ENCODE data around the gene EQTN. TPM values are rescaled to one million over a fixed set of nuclear protein-coding genes. Genes with fewer than 3 reads are reported as not detected.

Gene EQTN
- total RNA-seq, 1 donor: not detected

DNA sequence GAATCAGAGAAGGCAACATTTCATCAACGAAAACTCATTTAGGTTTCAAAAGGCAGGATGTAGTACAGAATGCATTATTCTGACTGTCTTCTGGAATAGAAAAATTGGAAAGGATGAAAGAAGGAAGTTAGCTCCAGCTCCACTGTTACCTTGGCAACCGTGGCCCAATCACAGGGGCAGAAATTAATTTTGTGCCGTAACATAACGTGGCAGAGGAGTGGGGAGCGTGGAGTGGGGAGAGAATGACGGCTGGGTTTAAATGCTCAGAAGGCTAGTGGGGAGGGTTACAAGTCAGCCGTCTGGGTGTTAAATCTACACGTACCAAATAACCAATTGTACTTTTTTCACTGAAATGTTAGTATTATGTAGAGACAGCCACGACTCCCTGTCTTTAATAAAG lies 32.3 kb upstream of the EQTN start:
- Histone ChIP-seq H3K27me3 (ENCODE audit: insufficient read depth, low read length) (no peaks in the 10 kb centered on the region), H3K4me3 (ENCODE audit: low read length) (no peak overlapping the region), H3K9me3 (ENCODE audit: low read depth, low read length) (no peaks in the 10 kb centered on the region), H3K4me1 (ENCODE audit: insufficient read depth, low read length) (peaks cover 6% of the 10 kb centered on the region)

- H3K27me3 ChIP-seq (ENCODE audit: insufficient read depth, low read length): no peaks in the 10 kb centered on the region
- H3K4me1 ChIP-seq (ENCODE audit: insufficient read depth, low read length): peaks cover 3% of the 10 kb centered on the region
- H3K4me3 ChIP-seq (ENCODE audit: low read length): no peak overlapping the region
- no peaks in the 10 kb centered on the region for H3K9me3 ChIP-seq (ENCODE audit: low read depth, low read length)
These were observed 31.5 kb upstream of the EQTN start for GRCh38 chr9:27328483-27328882.

- Histone ChIP-seq H3K9me3 (ENCODE audit: low read depth, low read length) (no peaks in the 10 kb centered on the region), H3K4me1 (ENCODE audit: insufficient read depth, low read length) (no peaks in the 10 kb centered on the region), H3K27me3 (ENCODE audit: insufficient read depth, low read length) (no peaks in the 10 kb centered on the region), H3K4me3 (ENCODE audit: low read length) (no peak overlapping the region)
These were observed 14.2 kb upstream of the EQTN start for GRCh38 chr9:27311184-27311583.

DNA sequence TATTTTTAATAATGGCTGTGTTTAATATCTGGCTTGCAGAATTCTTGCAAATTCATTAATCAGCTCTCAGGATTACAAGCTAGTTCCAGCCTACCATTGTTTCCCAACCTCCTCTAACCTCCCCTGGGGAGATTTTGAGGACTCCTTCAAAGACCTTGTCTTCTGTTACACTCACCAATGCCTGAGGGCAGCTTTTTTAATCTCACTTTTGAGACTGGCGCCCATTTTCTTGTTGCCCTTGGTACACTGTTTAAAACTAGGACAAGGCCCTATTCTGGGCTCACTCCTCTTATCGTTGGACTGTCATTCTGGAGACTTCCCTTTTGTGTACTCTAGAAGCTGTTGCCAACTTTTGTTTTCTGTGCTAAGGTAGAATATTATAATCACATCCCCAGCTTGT lies 13.6 kb upstream of the EQTN start:
- Histone ChIP-seq H3K9me3 (ENCODE audit: low read depth, low read length) (no peaks in the 10 kb centered on the region), H3K4me3 (ENCODE audit: low read length) (no peak overlapping the region), H3K27me3 (ENCODE audit: insufficient read depth, low read length) (no peaks in the 10 kb centered on the region), H3K4me1 (ENCODE audit: insufficient read depth, low read length) (no peaks in the 10 kb centered on the region)

- Histone ChIP-seq H3K4me3 (ENCODE audit: low read length) (no peak overlapping the region), H3K4me1 (ENCODE audit: insufficient read depth, low read length) (no peaks in the 10 kb centered on the region), H3K27me3 (ENCODE audit: insufficient read depth, low read length) (no peaks in the 10 kb centered on the region), H3K9me3 (ENCODE audit: low read depth, low read length) (no peaks in the 10 kb centered on the region)
These were observed 11.9 kb upstream of the EQTN start for GRCh38 chr9:27308691-27309390.

DNA sequence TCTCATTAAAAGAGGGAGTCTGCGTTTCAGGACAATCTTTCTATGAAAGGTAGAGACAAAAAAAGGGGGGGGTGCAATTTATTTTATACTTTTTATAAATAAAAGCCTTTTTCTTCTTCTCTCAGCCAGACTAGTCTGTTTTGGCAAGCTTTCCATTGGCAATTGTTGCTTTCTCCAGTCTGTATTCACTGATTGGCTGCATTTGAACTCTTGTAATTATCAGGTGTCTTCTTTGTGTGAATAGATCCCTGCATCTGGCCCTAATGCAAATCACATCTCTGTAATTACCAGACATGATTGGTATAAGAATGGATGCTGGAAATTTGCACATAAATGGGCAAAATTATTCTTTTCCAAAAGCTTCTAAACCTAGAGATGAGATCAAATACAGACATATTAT lies 7.6 kb upstream of the EQTN start:
- H3K4me1 ChIP-seq (ENCODE audit: insufficient read depth, low read length): no peaks in the 10 kb centered on the region
- H3K4me3 ChIP-seq (ENCODE audit: low read length): no peak overlapping the region
- no peaks in the 10 kb centered on the region for H3K9me3 ChIP-seq (ENCODE audit: low read depth, low read length)
- H3K27me3 ChIP-seq (ENCODE audit: insufficient read depth, low read length): no peaks in the 10 kb centered on the region

GRCh38 chr9:27303219-27303618 lies 6.3 kb upstream of the EQTN start:
- Histone ChIP-seq H3K4me3 (ENCODE audit: low read length) (no peak overlapping the region), H3K9me3 (ENCODE audit: low read depth, low read length) (no peaks in the 10 kb centered on the region), H3K27me3 (ENCODE audit: insufficient read depth, low read length) (no peaks in the 10 kb centered on the region), H3K4me1 (ENCODE audit: insufficient read depth, low read length) (no peaks in the 10 kb centered on the region)

- H3K4me3 ChIP-seq (ENCODE audit: low read length): no peak overlapping the region
- H3K27me3 ChIP-seq (ENCODE audit: insufficient read depth, low read length): no peaks in the 10 kb centered on the region
- no peaks in the 10 kb centered on the region for H3K9me3 ChIP-seq (ENCODE audit: low read depth, low read length)
- H3K4me1 ChIP-seq (ENCODE audit: insufficient read depth, low read length): no peaks in the 10 kb centered on the region
These were observed 3.0 kb downstream of the EQTN start for GRCh38 chr9:27293996-27294395.

- Histone ChIP-seq H3K27me3 (ENCODE audit: insufficient read depth, low read length) (no peaks in the 10 kb centered on the region), H3K4me3 (ENCODE audit: low read length) (no peak overlapping the region), H3K4me1 (ENCODE audit: insufficient read depth, low read length) (no peaks in the 10 kb centered on the region), H3K9me3 (ENCODE audit: low read depth, low read length) (no peaks in the 10 kb centered on the region)
These were observed 4.1 kb downstream of the EQTN start for GRCh38 chr9:27292659-27293405.

GRCh38 chr9:27291292-27291691 lies 5.7 kb downstream of the EQTN start:
- Histone ChIP-seq H3K27me3 (ENCODE audit: insufficient read depth, low read length) (no peaks in the 10 kb centered on the region), H3K9me3 (ENCODE audit: low read depth, low read length) (no peaks in the 10 kb centered on the region), H3K4me3 (ENCODE audit: low read length) (no peak overlapping the region), H3K4me1 (ENCODE audit: insufficient read depth, low read length) (no peaks in the 10 kb centered on the region)

DNA sequence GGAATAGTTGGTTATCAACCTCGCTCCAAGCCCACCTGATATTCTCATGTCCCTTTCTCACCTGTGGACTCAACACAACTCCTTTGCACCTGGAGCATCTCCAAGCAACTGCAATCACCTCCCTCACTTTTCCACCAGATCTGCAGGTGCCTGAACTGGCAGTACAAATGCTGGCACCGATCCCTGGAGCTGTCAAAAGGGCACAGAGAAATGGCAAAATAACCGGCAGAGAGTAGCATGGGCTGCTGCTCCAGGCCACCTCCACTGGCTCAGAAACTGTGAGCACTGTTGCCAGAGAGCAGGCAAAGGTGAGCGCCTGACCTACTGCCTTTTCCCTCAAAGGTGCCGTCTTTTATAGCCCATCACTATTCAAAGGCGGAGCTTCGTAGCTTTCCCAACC lies 14.7 kb downstream of the EQTN start:
- Histone ChIP-seq H3K9me3 (ENCODE audit: low read depth, low read length) (no peaks in the 10 kb centered on the region), H3K4me3 (ENCODE audit: low read length) (no peak overlapping the region), H3K27me3 (ENCODE audit: insufficient read depth, low read length) (no peaks in the 10 kb centered on the region), H3K4me1 (ENCODE audit: insufficient read depth, low read length) (no peaks in the 10 kb centered on the region)

DNA sequence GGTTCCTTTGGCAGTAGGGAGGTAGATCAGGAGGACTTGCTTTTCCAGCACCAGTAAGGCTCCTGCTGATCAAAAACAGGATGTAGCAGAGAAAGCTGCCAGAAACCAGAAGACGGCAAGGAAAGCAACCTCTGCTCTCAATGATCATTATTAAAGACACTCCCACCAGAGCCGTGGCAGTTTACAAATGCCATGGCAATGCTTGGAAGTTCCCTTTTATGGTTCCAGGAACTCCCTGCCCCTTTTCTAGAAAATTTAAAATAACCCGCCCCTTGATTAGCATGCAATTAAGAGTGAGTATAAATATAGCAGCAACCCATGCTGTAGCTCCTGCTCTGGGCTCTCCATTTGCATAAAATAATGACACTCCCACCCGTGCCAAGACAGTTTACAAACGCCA lies 16.1 kb downstream of the EQTN start:
- H3K4me1 ChIP-seq (ENCODE audit: insufficient read depth, low read length): no peaks in the 10 kb centered on the region
- H3K27me3 ChIP-seq (ENCODE audit: insufficient read depth, low read length): no peaks in the 10 kb centered on the region
- H3K4me3 ChIP-seq (ENCODE audit: low read length): no peak overlapping the region
- no peaks in the 10 kb centered on the region for H3K9me3 ChIP-seq (ENCODE audit: low read depth, low read length)

DNA sequence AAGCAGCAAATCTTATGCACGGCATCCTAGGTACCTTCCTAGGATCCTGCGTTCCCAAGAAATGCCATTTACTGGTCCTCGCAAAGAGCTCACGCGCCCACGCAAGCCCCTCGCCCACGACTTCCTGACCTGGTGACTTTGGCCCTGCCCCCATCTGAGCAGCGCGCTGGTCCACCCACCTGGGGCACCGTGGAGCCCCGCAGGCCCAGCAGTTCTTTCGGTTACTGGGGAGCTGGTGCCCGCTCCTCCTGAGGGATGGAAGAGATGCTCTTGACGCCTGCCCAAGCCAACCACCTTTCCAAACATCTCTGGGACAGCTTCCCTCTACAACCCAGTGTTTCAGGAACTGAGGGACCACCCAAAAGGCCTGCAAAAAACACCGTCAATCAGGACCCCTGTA lies 16.7 kb downstream of the EQTN start:
- no peaks in the 10 kb centered on the region for H3K9me3 ChIP-seq (ENCODE audit: low read depth, low read length)
- no peak overlapping the region for H3K4me3 ChIP-seq (ENCODE audit: low read length)
- no peaks in the 10 kb centered on the region for H3K27me3 ChIP-seq (ENCODE audit: insufficient read depth, low read length)
- H3K4me1 ChIP-seq (ENCODE audit: insufficient read depth, low read length): no peaks in the 10 kb centered on the region

DNA sequence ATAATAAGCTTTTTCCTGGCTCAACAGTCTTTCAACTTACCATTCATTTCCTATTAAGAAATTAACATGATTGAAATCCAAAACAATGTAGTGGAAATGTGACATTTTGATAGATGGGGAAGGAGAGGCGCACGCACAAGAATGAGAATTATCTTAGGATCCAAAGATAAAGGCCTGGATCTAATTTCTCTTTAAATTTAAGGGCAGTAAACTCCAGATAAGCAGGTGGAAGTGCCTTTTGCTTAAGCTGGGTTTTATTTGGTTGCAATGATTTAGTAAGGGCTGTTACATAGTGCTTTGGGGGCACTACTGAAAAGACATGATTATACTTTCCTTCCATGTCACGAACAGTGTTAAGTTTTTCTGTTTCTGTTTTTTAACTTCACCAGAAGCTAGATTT lies 17.3 kb downstream of the EQTN start:
- Histone ChIP-seq H3K27me3 (ENCODE audit: insufficient read depth, low read length) (no peaks in the 10 kb centered on the region), H3K4me3 (ENCODE audit: low read length) (no peak overlapping the region), H3K4me1 (ENCODE audit: insufficient read depth, low read length) (no peaks in the 10 kb centered on the region), H3K9me3 (ENCODE audit: low read depth, low read length) (no peaks in the 10 kb centered on the region)

DNA sequence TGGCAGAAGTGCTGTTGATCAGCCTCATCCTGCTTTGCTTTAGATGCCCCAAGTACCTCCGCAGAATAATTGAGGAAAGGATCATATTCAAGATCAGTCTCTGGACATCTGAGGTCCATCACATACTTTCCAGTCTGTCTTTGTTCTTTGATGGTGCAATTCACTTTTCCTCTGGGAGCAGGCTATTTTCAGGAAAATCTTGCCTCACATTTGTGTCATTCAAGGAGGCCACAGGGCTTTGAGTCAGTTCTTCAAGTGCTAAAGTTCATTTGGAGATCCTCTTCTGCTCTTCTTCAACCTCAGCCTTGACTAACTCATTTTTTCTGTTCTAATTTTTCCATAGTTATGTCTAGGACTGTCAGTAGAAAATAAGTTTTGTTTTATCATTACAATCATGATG lies 18.6 kb downstream of the EQTN start:
- H3K27me3 ChIP-seq (ENCODE audit: insufficient read depth, low read length): no peaks in the 10 kb centered on the region
- no peaks in the 10 kb centered on the region for H3K9me3 ChIP-seq (ENCODE audit: low read depth, low read length)
- H3K4me3 ChIP-seq (ENCODE audit: low read length): no peak overlapping the region
- no peaks in the 10 kb centered on the region for H3K4me1 ChIP-seq (ENCODE audit: insufficient read depth, low read length)

All from mononuclear cell (primary cell).